Fibroblast of lung (primary cell): Measurements from ENCODE around the gene COL15A1.

ENCODE experiments used
- EZH2 ChIP-seq: IDR thresholded peaks from 2 replicates; pipeline ENCODE4 v1.5.1; 2012; ENCODE audit warnings: low read length, control low read depth, mild to moderate bottlenecking; ENCODE audit errors: missing control alignments
- TF ChIP-seq, protein P1 (sequence below), 2 donors: IDR thresholded peaks in 1 of 2; conservative IDR thresholded peaks in 1 of 2; 1 replicate in 1 of 2; 2 replicates in 1 of 2; pipeline ENCODE4 v1.5.1; 2011 to 2012; ENCODE audit warnings: low read length in 2 of 2, control low read depth in 1 of 2, inconsistent platforms in 1 of 2, low read depth in 1 of 2, mild to moderate bottlenecking in 1 of 2

GRCh38 chr9:99050292-99050911 is 106.7 kb downstream of the COL15A1 start:
- TF ChIP-seq, protein P1, sequence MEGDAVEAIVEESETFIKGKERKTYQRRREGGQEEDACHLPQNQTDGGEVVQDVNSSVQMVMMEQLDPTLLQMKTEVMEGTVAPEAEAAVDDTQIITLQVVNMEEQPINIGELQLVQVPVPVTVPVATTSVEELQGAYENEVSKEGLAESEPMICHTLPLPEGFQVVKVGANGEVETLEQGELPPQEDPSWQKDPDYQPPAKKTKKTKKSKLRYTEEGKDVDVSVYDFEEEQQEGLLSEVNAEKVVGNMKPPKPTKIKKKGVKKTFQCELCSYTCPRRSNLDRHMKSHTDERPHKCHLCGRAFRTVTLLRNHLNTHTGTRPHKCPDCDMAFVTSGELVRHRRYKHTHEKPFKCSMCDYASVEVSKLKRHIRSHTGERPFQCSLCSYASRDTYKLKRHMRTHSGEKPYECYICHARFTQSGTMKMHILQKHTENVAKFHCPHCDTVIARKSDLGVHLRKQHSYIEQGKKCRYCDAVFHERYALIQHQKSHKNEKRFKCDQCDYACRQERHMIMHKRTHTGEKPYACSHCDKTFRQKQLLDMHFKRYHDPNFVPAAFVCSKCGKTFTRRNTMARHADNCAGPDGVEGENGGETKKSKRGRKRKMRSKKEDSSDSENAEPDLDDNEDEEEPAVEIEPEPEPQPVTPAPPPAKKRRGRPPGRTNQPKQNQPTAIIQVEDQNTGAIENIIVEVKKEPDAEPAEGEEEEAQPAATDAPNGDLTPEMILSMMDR (conservative IDR thresholded peaks at IDR 0.05 in 1 of 2, IDR thresholded peaks at IDR 0.05 in 1 of 2; ENCODE audit: low read depth in 1 of 2, low read length in 2 of 2): no peak
- no peak for TF ChIP-seq EZH2
